Measurements from ENCODE around the gene ANXA10. TPM values are rescaled to one million over a fixed set of nuclear protein-coding genes. Genes with fewer than 3 reads are reported as not detected.
"Not testable (repeated sequence)": the region's sequence is repeated elsewhere in the genome, so short reads cannot be mapped to it uniquely, and the experiment has no call there.

Gene ANXA10
- total and polyA plus RNA-seq, 2 of the 8 experiments (the other 6 are each of a cell fraction or from before 2014, with no cell fraction given), result not detected

DNA sequence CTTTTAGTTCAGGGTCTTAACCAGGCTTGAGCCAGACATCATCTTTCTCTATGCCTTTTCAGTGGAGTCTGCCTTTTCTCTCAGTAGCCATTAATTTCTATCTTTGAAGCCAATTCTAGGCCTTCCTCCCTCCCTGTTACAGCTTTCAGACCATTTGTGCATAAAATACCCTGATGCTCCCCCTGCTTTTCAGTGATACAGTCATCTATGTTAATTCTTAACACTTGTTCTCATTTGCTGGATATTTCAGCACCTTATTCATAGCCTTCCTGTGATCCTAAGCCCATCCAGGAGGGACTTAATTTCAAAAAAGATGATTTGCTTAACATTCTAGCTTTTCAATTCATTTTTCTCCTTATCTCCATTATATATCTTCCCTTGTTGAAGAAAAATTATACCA lies 42.3 kb downstream of the ANXA10 start (continued):
- no peak for TF ChIP-seq HDAC2 (IDR thresholded peaks at IDR 0.05; ENCODE audit: borderline replicate concordance in 1 of 2, low read depth in 2 of 2, low read length in 2 of 2)
- no peak for TF ChIP-seq CREB1 (IDR thresholded peaks at IDR 0.05)
- TF ChIP-seq CEBPB (IDR thresholded peaks at IDR 0.05; ENCODE audit: low read depth, low read length), result no peak
- TF ChIP-seq ASH2L (IDR thresholded peaks at IDR 0.05; ENCODE audit: low read length), result no peak
- TF ChIP-seq RFX5 (IDR thresholded peaks at IDR 0.05; ENCODE audit: borderline replicate concordance, low read depth, low read length), result no peak
- TF ChIP-seq, protein P1, sequence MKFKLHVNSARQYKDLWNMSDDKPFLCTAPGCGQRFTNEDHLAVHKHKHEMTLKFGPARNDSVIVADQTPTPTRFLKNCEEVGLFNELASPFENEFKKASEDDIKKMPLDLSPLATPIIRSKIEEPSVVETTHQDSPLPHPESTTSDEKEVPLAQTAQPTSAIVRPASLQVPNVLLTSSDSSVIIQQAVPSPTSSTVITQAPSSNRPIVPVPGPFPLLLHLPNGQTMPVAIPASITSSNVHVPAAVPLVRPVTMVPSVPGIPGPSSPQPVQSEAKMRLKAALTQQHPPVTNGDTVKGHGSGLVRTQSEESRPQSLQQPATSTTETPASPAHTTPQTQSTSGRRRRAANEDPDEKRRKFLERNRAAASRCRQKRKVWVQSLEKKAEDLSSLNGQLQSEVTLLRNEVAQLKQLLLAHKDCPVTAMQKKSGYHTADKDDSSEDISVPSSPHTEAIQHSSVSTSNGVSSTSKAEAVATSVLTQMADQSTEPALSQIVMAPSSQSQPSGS (IDR thresholded peaks at IDR 0.05; ENCODE audit: low read length), result no peak
- TF ChIP-seq CTBP2 (IDR thresholded peaks at IDR 0.05; ENCODE audit: borderline replicate concordance, insufficient read depth, insufficient read length, low read length), result no peak
- TF ChIP-seq POLR2A (IDR thresholded peaks at IDR 0.05; ENCODE audit: control extremely low read depth in 1 of 2, low read depth in 2 of 2, low read length in 2 of 2), result no peak
- no peak for TF ChIP-seq SP1 (IDR thresholded peaks at IDR 0.05; ENCODE audit: low read depth, low read length)
- TF ChIP-seq, protein P2, sequence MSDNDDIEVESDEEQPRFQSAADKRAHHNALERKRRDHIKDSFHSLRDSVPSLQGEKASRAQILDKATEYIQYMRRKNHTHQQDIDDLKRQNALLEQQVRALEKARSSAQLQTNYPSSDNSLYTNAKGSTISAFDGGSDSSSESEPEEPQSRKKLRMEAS (IDR thresholded peaks at IDR 0.05), result no peak
- TF ChIP-seq KDM4A (IDR thresholded peaks at IDR 0.05; ENCODE audit: low read depth, low read length, severe bottlenecking), result no peak

DNA sequence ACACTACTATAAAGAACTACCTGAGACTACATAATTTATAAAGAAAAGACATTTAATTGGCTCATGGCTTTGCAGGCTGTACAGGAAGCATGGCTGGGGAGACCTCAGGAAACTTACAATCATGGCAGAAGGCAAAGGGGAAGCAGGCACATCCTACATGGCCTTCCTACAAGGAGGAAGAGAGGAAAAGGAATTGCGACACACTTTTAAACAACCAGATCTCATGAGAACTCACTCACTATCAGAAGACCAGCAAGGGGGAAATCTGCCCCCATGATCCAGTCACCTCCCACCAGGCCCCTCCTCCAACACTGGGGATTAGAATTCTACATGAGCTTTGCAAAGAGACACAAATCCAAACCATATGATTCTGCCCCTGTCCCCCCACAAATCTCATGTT lies 43.5 kb downstream of the ANXA10 start:
- H2BK120ac ChIP-seq (replicated peaks; ENCODE audit: low read depth, low read length); H3K36me3 ChIP-seq (ENCODE audit: control insufficient read depth in 2 of 4, insufficient read depth in 4 of 4, low read length in 3 of 4); H3K14ac ChIP-seq (ENCODE audit: insufficient read length); POLR2A ChIA-PET (ENCODE audit: partially characterized antibody); CTCF ChIA-PET (ENCODE audit: partially characterized antibody); H3K56ac ChIP-seq (replicated peaks; ENCODE audit: insufficient read length, low read depth, low read length); H2BK5ac ChIP-seq (ENCODE audit: low read depth, low read length); H3K27ac ChIP-seq (ENCODE audit: low read depth, low read length); H3K18ac ChIP-seq (ENCODE audit: extremely low read depth, low read length); H3K23me2 ChIP-seq (ENCODE audit: low read depth, low read length); H3K9ac ChIP-seq (replicated peaks in 1 of 4; ENCODE audit: extremely low read depth in 1 of 4, low read depth in 3 of 4, low read length in 3 of 4); H3K23ac ChIP-seq (ENCODE audit: insufficient read length); H3K27me3 ChIP-seq (replicated peaks in 1 of 4; ENCODE audit: control insufficient read depth in 3 of 4, extremely low read depth in 1 of 4, insufficient read depth in 3 of 4, low read length in 3 of 4); FAIRE-seq; H3K79me2 ChIP-seq (ENCODE audit: control insufficient read depth in 1 of 2, insufficient read depth in 2 of 2, low read length in 2 of 2); H2AK5ac ChIP-seq (ENCODE audit: low read depth, low read length); H2BK15ac ChIP-seq (ENCODE audit: low read length); H3K9me3 ChIP-seq (ENCODE audit: insufficient read depth in 2 of 2, low read depth in 1 of 2, low read length in 1 of 2); H4K5ac ChIP-seq (ENCODE audit: insufficient read length, low read depth, low read length); H2BK20ac ChIP-seq (ENCODE audit: low read length); DNase-seq (ENCODE audit: low read depth in 1 of 2, low spot score in 2 of 2); H3K4me2 ChIP-seq (ENCODE audit: insufficient read depth in 1 of 2, low read depth in 2 of 2, low read length in 2 of 2); H4K20me1 ChIP-seq (replicated peaks in 1 of 2; ENCODE audit: control insufficient read depth in 1 of 2, insufficient read depth in 2 of 2, low read length in 2 of 2); H3K4ac ChIP-seq (replicated peaks; ENCODE audit: insufficient read length, low read depth, low read length); H4K91ac ChIP-seq (replicated peaks; ENCODE audit: insufficient read length, low read length); H3K79me1 ChIP-seq (ENCODE audit: low read depth, low read length); H3K4me1 ChIP-seq (replicated peaks in 1 of 4; ENCODE audit: control insufficient read depth in 3 of 4, insufficient read depth in 4 of 4, low read length in 3 of 4); H3K4me3 ChIP-seq (ENCODE audit: extremely low read depth in 1 of 4, insufficient read depth in 2 of 4, low read depth in 3 of 4, low read length in 4 of 4); H4K8ac ChIP-seq (ENCODE audit: extremely low read depth, insufficient read depth, low read length); H2BK12ac ChIP-seq (ENCODE audit: low read depth, low read length): not testable (repeated sequence)
- no CpG with 5 or more reads among the region's 1 CpG for WGBS, 2 experiments (ENCODE audit: extremely low coverage in 1 of 2, insufficient coverage in 1 of 2, insufficient read length in 1 of 2, insufficient replicate concordance in 2 of 2, low coverage in 1 of 2, low lambda C conversion rate in 2 of 2, missing lambda C conversion rate in 1 of 2)
- peak overlapping the region; percentile 62; the same call in 1 of the 2 replicates for H2AFZ ChIP-seq (ENCODE audit: low read length)

Measured in H1 (cell line).